Upper lobe of left lung (tissue), 4 donors: ENCODE data around the gene LMCD1.

Experiments used
- CTCF ChIP-seq, 6 experiments: fragments of 450-650 bp in 4 of 6; fragments of 200-600 bp in 2 of 6; sonication (generic) in 2 of 6; IDR thresholded peaks; one replicate each; pipeline ENCODE4 v1.5.1; 2016 to 2019; ENCODE audit warnings: antibody characterized with exemption in 6 of 6
- EP300 ChIP-seq, 4 donors: sonication (generic); formaldehyde crosslinking; IDR thresholded peaks; one replicate each; pipeline ENCODE4 v1.5.1; 2017; ENCODE audit warnings: antibody characterized with exemption in 4 of 4, control low read depth in 2 of 4
- POLR2A ChIP-seq, 4 donors: fragments of 450-650 bp; IDR thresholded peaks; one replicate each; pipeline ENCODE4 v1.5.1; 2016 to 2017; ENCODE audit warnings: antibody characterized with exemption in 4 of 4, mild to moderate bottlenecking in 2 of 4

- TF ChIP-seq CTCF (IDR thresholded peaks at IDR 0.05) (no peak), POLR2A (IDR thresholded peaks at IDR 0.05) (no peak), EP300 (IDR thresholded peaks at IDR 0.05) (no peak)
These were observed 38.8 kb downstream of the LMCD1 start for GRCh38 chr3:8540456-8540855.
